Uterus (tissue), 4 donors: ENCODE measurements around the gene C1QTNF1. TPM values are rescaled to one million over a fixed set of nuclear protein-coding genes. Genes with fewer than 3 reads are reported as not detected.

Experiments
- DNase-seq, 2 donors: peaks; one replicate each; pipeline ENCODE4 v3.0.0-alpha.2; 2019 to 2020
- H3K27ac ChIP-seq, 2 donors: fragments of 200-600 bp; sonication (generic); 1 replicate in 1 of 2; 2 replicates in 1 of 2; pipeline ENCODE4 v1.5.1; 2016 to 2018
- H3K27me3 ChIP-seq, 2 donors: fragments of 200-600 bp; sonication (generic); one replicate each; pipeline ENCODE4 v1.5.1; 2018 to 2019; ENCODE audit warnings: control low read depth in 1 of 2
- H3K36me3 ChIP-seq, 2 donors: fragments of 200-600 bp; sonication (generic); one replicate each; pipeline ENCODE4 v1.5.1; 2019; ENCODE audit warnings: control low read depth in 1 of 2
- H3K4me1 ChIP-seq, 2 donors: fragments of 200-600 bp; sonication (generic); one replicate each; pipeline ENCODE4 v1.5.1; 2018 to 2019; ENCODE audit warnings: control low read depth in 1 of 2
- H3K4me3 ChIP-seq, 2 donors: fragments of 200-600 bp; sonication (generic); 1 replicate in 1 of 2; 2 replicates in 1 of 2; pipeline ENCODE4 v1.5.1; 2018 to 2019; ENCODE audit warnings: mild to moderate bottlenecking in 1 of 2
- H3K9me3 ChIP-seq, 2 donors: fragments of 200-600 bp; sonication (generic); one replicate each; pipeline ENCODE4 v1.5.1; 2019; ENCODE audit warnings: control low read depth in 1 of 2
- POLR2A ChIP-seq, 2 donors: fragments of 450-650 bp; IDR thresholded peaks; one replicate each; pipeline ENCODE4 v1.6.1; 2016; ENCODE audit warnings: antibody characterized with exemption in 2 of 2, mild to moderate bottlenecking in 1 of 2, moderate library complexity in 1 of 2
- intact Hi-C: fragments of 100-400 bp; cut with DNase I; formaldehyde crosslinking; loops from one replicate; pipeline ENCODE4 v1.15.1; 2023; ENCODE audit warnings: low total_unique reads
- total RNA-seq, 4 donors: library from RNA; depleted of rRNA in 3 of 4; stranded (reverse); fragments of >200 nt in 3 of 4; gene quantifications; one replicate each; pipeline versions ENCODE4 v1.1.0 to v1.2.4, GENCODE V29; 2014 to 2023
- TF ChIP-seq, protein P1 (sequence below), 4 experiments: fragments of 200-600 bp in 2 of 4; fragments of 450-650 bp in 2 of 4; sonication (generic) in 2 of 4; IDR thresholded peaks; one replicate each; pipeline ENCODE4 v1.5.1; 2016 to 2019; ENCODE audit warnings: antibody characterized with exemption in 4 of 4, mild to moderate bottlenecking in 2 of 4, moderate library complexity in 1 of 4
- donor health status: DM: yes; HTN: yes; CAD: no.

Gene C1QTNF1
- total RNA-seq, 4 donors from 2014 or later: 2.9 to 80.8 (median 39.6) TPM

DNA sequence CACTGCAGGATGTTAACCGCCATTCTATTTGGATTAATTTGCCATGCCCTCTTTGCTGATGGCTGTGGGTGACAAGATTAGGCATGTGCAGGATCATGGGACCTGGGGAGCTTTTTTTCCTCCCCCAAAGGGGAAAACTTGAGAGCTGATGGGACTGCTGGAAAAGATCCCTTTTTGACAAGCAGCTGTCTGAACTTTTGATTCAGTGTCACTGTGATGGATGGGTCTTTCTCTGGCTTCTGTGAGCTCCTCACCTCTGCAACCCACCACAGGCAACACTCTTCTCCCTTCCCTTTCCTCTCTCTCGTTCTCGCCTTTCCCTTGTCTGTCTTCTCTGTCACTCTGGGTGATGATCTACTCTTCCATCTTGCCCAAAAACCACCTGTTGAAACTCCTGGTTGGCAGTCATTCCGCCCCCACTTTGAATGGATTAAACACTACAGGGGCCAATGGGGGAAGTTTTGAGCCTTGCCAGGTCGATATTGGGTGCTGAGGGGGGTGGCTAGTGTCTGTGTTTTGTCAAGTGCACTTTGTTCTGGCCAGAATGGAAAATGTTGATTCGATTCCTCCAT is 11.3 kb upstream of the C1QTNF1 start:
- no peaks in the 10 kb centered on the region for H3K4me1 ChIP-seq
- no peak for DNase-seq
- no peak overlapping the region for H3K4me3 ChIP-seq
- no peaks in the 10 kb centered on the region for H3K27me3 ChIP-seq
- no peaks in the 10 kb centered on the region for H3K9me3 ChIP-seq
- no peaks in the 10 kb centered on the region for H3K36me3 ChIP-seq
- TF ChIP-seq POLR2A (IDR thresholded peaks at IDR 0.05): no peak
- TF ChIP-seq, protein P1, sequence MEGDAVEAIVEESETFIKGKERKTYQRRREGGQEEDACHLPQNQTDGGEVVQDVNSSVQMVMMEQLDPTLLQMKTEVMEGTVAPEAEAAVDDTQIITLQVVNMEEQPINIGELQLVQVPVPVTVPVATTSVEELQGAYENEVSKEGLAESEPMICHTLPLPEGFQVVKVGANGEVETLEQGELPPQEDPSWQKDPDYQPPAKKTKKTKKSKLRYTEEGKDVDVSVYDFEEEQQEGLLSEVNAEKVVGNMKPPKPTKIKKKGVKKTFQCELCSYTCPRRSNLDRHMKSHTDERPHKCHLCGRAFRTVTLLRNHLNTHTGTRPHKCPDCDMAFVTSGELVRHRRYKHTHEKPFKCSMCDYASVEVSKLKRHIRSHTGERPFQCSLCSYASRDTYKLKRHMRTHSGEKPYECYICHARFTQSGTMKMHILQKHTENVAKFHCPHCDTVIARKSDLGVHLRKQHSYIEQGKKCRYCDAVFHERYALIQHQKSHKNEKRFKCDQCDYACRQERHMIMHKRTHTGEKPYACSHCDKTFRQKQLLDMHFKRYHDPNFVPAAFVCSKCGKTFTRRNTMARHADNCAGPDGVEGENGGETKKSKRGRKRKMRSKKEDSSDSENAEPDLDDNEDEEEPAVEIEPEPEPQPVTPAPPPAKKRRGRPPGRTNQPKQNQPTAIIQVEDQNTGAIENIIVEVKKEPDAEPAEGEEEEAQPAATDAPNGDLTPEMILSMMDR (IDR thresholded peaks at IDR 0.05): no peak
- intact Hi-C loops: no loop called here
- H3K27ac ChIP-seq: no peak overlapping the region

DNA sequence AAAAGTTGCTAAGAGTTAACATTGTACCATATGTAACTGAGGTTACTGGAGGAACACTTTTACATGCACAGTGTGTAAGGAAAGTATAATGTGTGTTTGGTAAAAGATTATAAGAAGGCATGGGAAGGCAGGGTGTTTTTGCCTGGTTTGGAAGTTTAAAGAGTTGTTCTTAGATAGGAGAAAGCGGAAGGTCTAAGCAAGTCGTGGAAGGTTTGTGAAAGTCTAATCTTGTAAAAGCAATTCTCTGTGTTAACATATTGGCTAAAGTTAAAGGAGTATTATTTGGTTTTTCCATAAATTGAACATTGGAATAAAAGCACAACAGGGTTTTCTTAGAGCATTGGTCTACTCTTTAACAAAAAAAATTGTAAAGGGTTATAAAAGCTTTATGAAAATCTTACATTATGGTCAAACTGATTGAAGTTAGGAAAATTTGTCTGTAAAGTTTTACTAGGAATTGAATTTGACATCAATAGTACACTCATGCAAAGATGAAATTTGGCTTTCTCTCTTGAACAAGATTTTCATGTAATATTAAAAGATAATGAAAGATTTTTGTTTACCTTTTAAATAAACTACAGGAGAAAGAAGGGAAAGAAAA is 9.7 kb upstream of the C1QTNF1 start:
- H3K27me3 ChIP-seq: no peaks in the 10 kb centered on the region
- H3K4me3 ChIP-seq: no peak overlapping the region
- no peak overlapping the region for H3K27ac ChIP-seq
- TF ChIP-seq, protein P1 (IDR thresholded peaks at IDR 0.05): no peak
- TF ChIP-seq POLR2A (IDR thresholded peaks at IDR 0.05): no peak
- intact Hi-C loops: no loop called here
- no peaks in the 10 kb centered on the region for H3K36me3 ChIP-seq
- no peaks in the 10 kb centered on the region for H3K9me3 ChIP-seq
- H3K4me1 ChIP-seq: no peaks in the 10 kb centered on the region
- no peak for DNase-seq

DNA sequence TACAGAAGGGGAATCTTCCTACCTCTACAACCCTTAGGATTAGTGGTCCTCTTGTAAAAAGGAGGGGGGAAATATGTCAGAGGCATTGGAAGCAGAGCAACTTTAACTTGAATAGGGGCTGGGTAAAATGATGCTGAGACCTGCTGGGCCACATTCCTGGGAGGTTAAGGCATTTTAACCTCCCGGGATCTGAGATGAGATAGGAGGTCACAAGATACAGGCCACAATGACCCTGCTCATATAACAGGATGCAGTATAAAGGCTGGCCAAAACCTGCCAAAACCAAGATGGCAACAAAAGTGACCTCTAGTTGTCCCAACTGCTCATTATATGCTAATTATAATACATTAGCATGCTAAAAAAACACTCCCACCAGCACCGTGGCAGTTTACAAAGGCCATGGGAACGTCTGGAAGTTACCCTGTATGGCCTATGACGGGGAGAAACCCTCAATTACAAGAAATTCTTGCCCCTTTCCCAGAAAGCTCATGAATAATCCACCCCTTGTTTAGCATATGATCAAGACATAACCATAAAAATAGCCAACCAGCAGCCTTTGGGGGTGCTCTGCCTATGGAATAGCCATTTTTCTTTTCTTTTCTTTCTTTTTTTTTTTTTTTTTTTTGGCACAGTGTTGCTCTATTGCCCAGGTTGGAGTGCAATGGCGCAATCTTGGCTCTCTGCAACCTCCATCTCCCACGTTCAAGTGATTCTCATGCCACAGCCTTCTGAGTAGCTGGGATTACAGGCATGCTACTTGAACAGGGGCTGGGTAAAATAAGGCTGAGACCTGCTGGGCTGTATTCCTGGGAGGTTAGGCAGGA is 6.2 kb upstream of the C1QTNF1 start:
- no peaks in the 10 kb centered on the region for H3K9me3 ChIP-seq
- H3K4me3 ChIP-seq: no peak overlapping the region
- TF ChIP-seq POLR2A (IDR thresholded peaks at IDR 0.05): no peak
- TF ChIP-seq, protein P1 (IDR thresholded peaks at IDR 0.05): no peak
- no peaks in the 10 kb centered on the region for H3K27me3 ChIP-seq
- intact Hi-C loops: no loop called here
- no peak overlapping the region for H3K27ac ChIP-seq
- peaks cover 0 to 3% of the 10 kb centered on the region in 2 donors for H3K4me1 ChIP-seq
- DNase-seq: no peak
- no peaks in the 10 kb centered on the region for H3K36me3 ChIP-seq

DNA sequence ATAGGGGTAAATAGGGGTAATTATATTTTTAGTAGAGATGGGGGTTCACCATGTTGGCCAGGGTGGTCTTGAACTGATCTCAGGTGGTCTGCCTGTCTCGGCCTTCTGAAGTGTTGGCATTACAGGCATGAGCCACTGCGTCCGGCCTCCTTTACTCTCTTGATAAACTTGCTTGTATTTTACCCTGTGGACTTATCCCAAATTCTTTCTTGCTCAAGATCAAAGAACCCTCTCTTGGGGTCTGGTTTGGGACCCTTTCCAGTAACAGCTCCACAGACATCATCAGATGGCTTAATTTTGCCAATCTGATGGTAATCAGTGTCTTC is 5.6 kb upstream of the C1QTNF1 start:
- peak in 1 of 2 donors; percentile 4 for DNase-seq
- H3K36me3 ChIP-seq: no peaks in the 10 kb centered on the region
- TF ChIP-seq POLR2A (IDR thresholded peaks at IDR 0.05): no peak
- TF ChIP-seq, protein P1 (IDR thresholded peaks at IDR 0.05): no peak
- H3K4me3 ChIP-seq: no peak overlapping the region
- peaks cover 0 to 3% of the 10 kb centered on the region in 2 donors for H3K4me1 ChIP-seq
- intact Hi-C loops: no loop called here
- H3K9me3 ChIP-seq: no peaks in the 10 kb centered on the region
- no peak overlapping the region for H3K27ac ChIP-seq
- H3K27me3 ChIP-seq: no peaks in the 10 kb centered on the region

DNA sequence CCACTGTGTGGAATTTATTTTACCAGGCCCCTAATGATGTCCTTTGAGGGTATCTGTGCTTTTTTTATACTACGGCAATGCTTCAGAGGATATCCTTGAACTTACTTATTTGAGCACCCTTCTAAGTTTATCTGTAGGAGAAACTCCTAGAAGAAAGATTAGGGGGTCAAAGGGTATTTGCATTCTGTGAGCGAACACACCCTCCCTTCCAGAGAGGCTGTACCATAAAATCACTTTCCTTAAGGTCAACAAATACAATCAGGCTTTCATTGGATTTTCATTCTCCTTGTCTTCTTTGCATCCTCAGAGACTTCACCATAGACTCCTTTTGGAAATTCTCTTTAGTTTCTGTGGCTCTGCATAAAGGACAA is 4.7 kb upstream of the C1QTNF1 start:
- intact Hi-C loops: no loop called here

More for the DNA sequence above, 4.7 kb upstream of the C1QTNF1 start:
- TF ChIP-seq POLR2A (IDR thresholded peaks at IDR 0.05): no peak
- TF ChIP-seq, protein P1 (IDR thresholded peaks at IDR 0.05): no peak
- DNase-seq: no peak
- no peaks in the 10 kb centered on the region for H3K27me3 ChIP-seq
- H3K9me3 ChIP-seq: no peaks in the 10 kb centered on the region
- H3K4me1 ChIP-seq: peaks cover 0 to 3% of the 10 kb centered on the region in 2 donors
- H3K4me3 ChIP-seq: no peak overlapping the region
- no peak overlapping the region for H3K27ac ChIP-seq
- no peaks in the 10 kb centered on the region for H3K36me3 ChIP-seq
